ENCODE results near the gene RNF150. TPM values are rescaled to one million over a fixed set of nuclear protein-coding genes. Genes with fewer than 3 reads are reported as not detected.
A peak's percentile ranks its signal among the peaks of the same experiment; 100 is the strongest.

Gene RNF150
- total RNA-seq, 3 donors from 2014 or later, result 2.5 to 88.8 (median 3.1) TPM

DNA sequence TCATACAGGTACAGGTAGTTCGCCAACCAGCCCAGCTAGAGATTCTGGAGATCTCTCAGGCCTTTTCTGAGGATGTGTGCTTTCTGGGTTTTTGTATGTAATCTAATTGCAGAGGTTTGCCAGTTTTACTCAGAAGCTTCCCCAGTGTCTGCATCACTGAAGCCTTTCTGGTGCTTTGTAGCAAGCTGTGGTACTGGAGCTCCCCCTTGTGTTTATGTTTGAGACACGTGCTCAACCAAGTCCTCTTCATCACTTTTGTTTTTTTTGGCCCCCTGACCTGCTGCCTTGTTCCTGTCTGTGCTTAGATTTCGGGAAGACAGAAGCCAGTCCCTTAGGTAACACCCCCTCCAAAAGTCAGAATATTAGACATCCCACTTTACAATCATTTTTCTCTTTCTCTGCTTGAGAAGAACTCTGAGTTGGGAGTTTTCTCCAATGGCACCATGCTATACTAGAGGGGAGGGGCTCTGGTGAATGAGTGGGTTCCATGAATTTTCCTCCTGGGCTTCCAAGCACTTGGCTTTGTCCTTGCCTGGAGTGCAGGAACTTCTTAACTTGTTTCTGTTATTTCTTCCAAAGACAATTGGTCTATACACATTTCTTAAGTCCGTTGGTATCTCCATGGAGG, 248.7 kb downstream of the RNF150 start:
- Histone ChIP-seq H3K9me3 (no peaks in the 10 kb centered on the region), H3K4me3 (no peak overlapping the region), H3K4me1 (ENCODE audit: low read depth) (no peaks in the 10 kb centered on the region), H3K36me3 (ENCODE audit: low read depth) (no peaks in the 10 kb centered on the region)
- DNase-seq (peak in 1 of 3 donors; percentile 65), ATAC-seq (peak; percentile 59)
- intact Hi-C loops (cut with DNase I, micrococcal nuclease), result no loop called here
- TF ChIP-seq, protein P1, sequence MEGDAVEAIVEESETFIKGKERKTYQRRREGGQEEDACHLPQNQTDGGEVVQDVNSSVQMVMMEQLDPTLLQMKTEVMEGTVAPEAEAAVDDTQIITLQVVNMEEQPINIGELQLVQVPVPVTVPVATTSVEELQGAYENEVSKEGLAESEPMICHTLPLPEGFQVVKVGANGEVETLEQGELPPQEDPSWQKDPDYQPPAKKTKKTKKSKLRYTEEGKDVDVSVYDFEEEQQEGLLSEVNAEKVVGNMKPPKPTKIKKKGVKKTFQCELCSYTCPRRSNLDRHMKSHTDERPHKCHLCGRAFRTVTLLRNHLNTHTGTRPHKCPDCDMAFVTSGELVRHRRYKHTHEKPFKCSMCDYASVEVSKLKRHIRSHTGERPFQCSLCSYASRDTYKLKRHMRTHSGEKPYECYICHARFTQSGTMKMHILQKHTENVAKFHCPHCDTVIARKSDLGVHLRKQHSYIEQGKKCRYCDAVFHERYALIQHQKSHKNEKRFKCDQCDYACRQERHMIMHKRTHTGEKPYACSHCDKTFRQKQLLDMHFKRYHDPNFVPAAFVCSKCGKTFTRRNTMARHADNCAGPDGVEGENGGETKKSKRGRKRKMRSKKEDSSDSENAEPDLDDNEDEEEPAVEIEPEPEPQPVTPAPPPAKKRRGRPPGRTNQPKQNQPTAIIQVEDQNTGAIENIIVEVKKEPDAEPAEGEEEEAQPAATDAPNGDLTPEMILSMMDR (IDR thresholded peaks at IDR 0.05), result no peak

DNA sequence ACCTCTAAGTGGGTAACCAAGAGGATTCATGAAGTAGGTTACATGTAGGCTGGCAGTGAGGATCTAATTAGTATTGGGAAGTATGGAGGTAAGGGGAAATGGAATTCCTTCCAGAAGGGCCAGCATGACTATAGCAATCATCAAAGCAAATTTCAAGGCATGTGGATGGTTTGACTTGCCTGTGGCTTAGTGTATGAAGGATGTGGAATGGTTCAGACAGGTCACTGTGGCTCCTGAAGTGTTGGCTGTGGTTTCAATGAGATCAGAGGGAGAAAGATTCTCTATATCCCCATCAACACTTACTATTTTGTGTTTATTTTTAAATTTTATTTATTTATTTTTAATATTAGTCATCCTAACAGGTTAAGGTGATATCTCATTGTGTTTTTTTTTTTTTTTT, 255.5 kb downstream of the RNF150 start:
- intact Hi-C loops (cut with DNase I, micrococcal nuclease), result no loop called here

DNA sequence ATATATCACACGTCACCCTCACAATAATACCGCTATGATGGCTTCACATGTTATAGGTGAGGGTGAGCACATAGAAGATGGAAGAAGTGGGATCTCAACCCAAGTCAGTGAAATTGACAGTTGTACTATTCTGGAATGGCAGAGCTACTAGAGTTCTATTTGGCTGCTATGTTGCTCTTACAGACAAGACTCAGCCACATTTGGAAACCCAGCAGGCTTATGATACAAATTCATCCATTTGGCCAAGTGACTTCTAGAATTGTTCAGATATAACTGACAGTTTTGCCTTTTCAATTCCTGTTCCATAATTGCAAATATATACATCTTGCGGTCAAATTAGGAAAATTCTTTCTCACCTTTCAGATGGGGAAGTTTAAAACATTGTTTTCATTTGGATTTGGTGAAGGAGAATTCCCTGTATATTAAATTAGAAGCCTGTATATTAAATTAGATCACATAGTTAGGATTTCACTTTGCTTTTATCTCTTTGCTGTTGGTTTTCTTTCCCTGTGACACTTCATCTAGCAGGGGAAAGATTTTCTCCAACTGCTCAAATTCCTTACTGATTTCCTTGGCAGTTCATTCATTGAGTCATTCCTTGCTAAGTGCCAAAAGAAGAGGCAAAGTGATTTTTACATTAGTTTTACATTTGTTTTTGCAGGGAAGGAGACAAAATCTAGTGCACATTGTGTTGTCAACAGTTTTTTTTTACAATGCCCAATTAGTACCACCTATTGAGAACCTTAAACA, 256.5 kb downstream of the RNF150 start:
- H3K4me1 ChIP-seq (ENCODE audit: low read depth), result no peaks in the 10 kb centered on the region
- ATAC-seq (no peak), DNase-seq (no peak)
- H3K36me3 ChIP-seq (ENCODE audit: low read depth), result no peaks in the 10 kb centered on the region
- intact Hi-C loops (cut with DNase I, micrococcal nuclease), result no loop called here
- no peak overlapping the region for H3K4me3 ChIP-seq
- TF ChIP-seq, protein P1 (IDR thresholded peaks at IDR 0.05), result no peak
- no peaks in the 10 kb centered on the region for H3K9me3 ChIP-seq

More for the DNA sequence above, 255.5 kb downstream of the RNF150 start:
- TF ChIP-seq, protein P1 (IDR thresholded peaks at IDR 0.05), result no peak
- Histone ChIP-seq H3K36me3 (ENCODE audit: low read depth) (no peaks in the 10 kb centered on the region), H3K4me1 (ENCODE audit: low read depth) (no peaks in the 10 kb centered on the region), H3K9me3 (no peaks in the 10 kb centered on the region), H3K4me3 (no peak overlapping the region)
- ATAC-seq, result no peak
- DNase-seq, result no peak

DNA sequence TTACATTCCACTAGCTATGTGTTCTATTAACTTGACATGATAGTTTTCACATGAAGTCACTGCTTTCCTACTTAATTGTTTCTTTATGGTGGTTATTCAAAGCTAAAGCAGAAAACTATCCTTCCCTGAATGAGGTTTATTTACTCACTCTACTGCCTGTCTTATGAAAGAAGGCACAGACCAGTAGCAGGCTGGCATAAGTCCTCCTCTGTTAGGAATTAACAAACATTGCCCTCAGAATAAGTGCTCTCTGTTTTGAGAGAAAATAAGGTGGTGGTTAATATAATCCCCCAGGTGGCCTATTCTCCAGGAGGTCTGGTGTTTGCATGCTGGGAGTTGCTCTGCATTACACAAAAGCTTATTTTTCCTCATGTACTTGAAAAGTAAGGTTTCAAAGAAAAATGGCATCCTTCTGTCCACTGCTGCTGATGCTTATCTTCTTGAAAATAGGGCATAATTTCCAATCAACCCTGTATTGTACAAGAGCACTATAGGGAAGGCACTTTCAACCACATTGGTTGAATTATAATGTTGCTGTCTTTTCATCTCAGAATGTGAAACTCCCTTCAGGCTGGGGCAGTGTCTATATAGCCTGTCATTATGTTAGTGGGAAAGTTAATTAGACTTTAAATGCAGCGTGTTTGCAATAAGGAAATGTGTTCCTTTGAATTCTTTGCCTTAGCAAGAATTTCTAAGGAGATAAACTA, 257.4 kb downstream of the RNF150 start:
- intact Hi-C loops (cut with DNase I, micrococcal nuclease), result no loop called here
- TF ChIP-seq, protein P1 (IDR thresholded peaks at IDR 0.05), result no peak
- H3K4me3 ChIP-seq, result no peak overlapping the region
- DNase-seq (no peak), ATAC-seq (no peak)
- no peaks in the 10 kb centered on the region for H3K36me3 ChIP-seq (ENCODE audit: low read depth)
- H3K4me1 ChIP-seq (ENCODE audit: low read depth), result no peaks in the 10 kb centered on the region
- H3K9me3 ChIP-seq, result no peaks in the 10 kb centered on the region

DNA sequence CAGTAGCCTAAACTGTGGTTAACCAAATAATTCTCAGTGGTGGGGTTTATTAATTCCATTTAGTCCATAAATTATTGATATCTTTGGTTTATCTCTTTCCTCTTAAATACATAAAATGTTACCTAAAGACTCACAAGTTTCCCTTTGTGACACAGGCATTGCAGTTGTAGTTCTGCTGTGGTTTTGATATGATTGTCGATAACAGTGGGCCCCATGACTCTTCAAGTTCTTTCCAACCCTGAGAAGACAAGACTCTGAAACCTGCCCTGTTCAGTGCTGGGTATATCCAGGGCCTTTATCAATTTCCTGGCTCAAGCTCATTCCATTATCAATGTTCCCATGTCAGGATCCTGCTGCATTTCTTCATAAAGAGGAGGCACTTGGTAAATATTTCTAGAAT, 259.2 kb downstream of the RNF150 start:
- Histone ChIP-seq H3K4me3 (no peak overlapping the region), H3K4me1 (ENCODE audit: low read depth) (no peaks in the 10 kb centered on the region), H3K9me3 (no peaks in the 10 kb centered on the region), H3K36me3 (ENCODE audit: low read depth) (no peaks in the 10 kb centered on the region)
- no peak for ATAC-seq
- TF ChIP-seq, protein P1 (IDR thresholded peaks at IDR 0.05), result no peak
- intact Hi-C loops (cut with DNase I, micrococcal nuclease), result no loop called here
- DNase-seq, result no peak

All from mucosa of descending colon (tissue), 3 donors.